Gastrocnemius medialis (tissue), 4 donors: ENCODE data around the gene APEH. TPM values are rescaled to one million over a fixed set of nuclear protein-coding genes. Genes with fewer than 3 reads are reported as not detected.

Experiments used
- ATAC-seq, 2 donors: fragments of 150-250 bp; one replicate each; pipeline ENCODE4 v1.9.1; 2016
- DNase-seq, 2 donors: peaks; one replicate each; pipeline ENCODE4 v3.0.0-alpha.2; 2019
- H3K27ac ChIP-seq, 4 donors: fragments of 200-600 bp; sonication (generic); 1 replicate in 1 of 4; 2 replicates in 3 of 4; pipeline ENCODE4 v1.5.1; 2016 to 2018; ENCODE audit warnings: mild to moderate bottlenecking in 2 of 4, moderate library complexity in 1 of 4
- H3K27me3 ChIP-seq, 3 donors: fragments of 200-600 bp; sonication (generic) in 2 of 3; 1 replicate in 1 of 3; 2 replicates in 2 of 3; pipeline versions ENCODE4 v1.5.1 to v1.6.0; 2016 to 2019; ENCODE audit warnings: mild to moderate bottlenecking in 1 of 3, moderate library complexity in 1 of 3
- H3K36me3 ChIP-seq, 2 donors: fragments of 200-600 bp; sonication (generic) in 1 of 2; one replicate each; pipeline ENCODE4 v1.5.1; 2017 to 2018
- H3K4me1 ChIP-seq, 2 donors: fragments of 200-600 bp; sonication (generic) in 1 of 2; one replicate each; pipeline ENCODE4 v1.5.1; 2016 to 2017; ENCODE audit warnings: mild to moderate bottlenecking in 2 of 2
- H3K4me3 ChIP-seq, 4 donors: fragments of 200-600 bp; sonication (generic) in 3 of 4; 1 replicate in 1 of 4; 2 replicates in 3 of 4; pipeline ENCODE4 v1.5.1; 2016 to 2019; ENCODE audit warnings: mild to moderate bottlenecking in 2 of 4
- H3K9me3 ChIP-seq, 3 donors: fragments of 200-600 bp; sonication (generic) in 2 of 3; 1 replicate in 1 of 3; 2 replicates in 2 of 3; pipeline ENCODE4 v1.5.1; 2016 to 2019
- CTCF ChIP-seq, 5 experiments: fragments of 450-650 bp in 3 of 5; fragments of 200-600 bp in 2 of 5; sonication (generic) in 2 of 5; IDR thresholded peaks in 4 of 5; conservative IDR thresholded peaks in 1 of 5; 1 replicate in 4 of 5; 2 replicates in 1 of 5; pipeline ENCODE4 v1.5.1; 2016 to 2019; ENCODE audit warnings: antibody characterized with exemption in 5 of 5, mild to moderate bottlenecking in 3 of 5, moderate library complexity in 3 of 5
- POLR2A ChIP-seq, 2 donors: fragments of 450-650 bp; IDR thresholded peaks; one replicate each; pipeline ENCODE4 v1.6.1; 2017; ENCODE audit warnings: antibody characterized with exemption in 2 of 2, mild to moderate bottlenecking in 2 of 2, moderate library complexity in 2 of 2
- in situ Hi-C, 4 donors: fragments of 200-750 bp; cut with MboI; loops; one replicate each; pipeline versions ENCODE4 v1.15.0 to v1.8.0; 2017; ENCODE audit warnings: low sequenced_read_pairs in 4 of 4
- intact Hi-C: fragments of 100-400 bp; cut with DNase I; formaldehyde crosslinking; loops from one replicate; pipeline ENCODE4 v1.15.1; 2023; ENCODE audit warnings: low total_unique reads
- total RNA-seq, 4 donors: library from RNA; depleted of rRNA; stranded (reverse); fragments of >200 nt; gene quantifications; one replicate each; pipeline versions ENCODE4 v1.1.0 to v1.2.3, GENCODE V29; 2016

APEH gene
- total RNA-seq, 4 donors from 2014 or later: 103 to 140 (median 108) TPM

DNA sequence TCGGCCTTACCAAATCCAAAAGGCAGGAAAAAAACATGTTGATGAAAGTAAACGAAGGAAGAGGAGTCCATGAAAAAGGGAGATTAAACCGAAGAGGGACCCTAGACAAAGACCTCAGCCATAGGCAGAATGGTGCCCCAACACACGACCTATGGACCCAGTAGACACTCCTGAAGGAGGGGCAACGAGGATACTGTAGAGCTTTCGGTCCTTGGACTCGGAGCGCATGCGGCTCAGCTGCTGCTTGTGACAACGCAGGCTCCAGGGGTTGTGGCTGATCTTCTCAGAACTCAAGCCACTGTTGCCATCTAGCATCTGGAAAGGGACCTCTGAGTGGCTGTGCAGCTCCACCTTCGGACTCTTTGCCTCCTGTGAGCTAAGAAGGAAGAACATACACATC, 58.4 kb downstream of the APEH start:
- intact Hi-C loops (no loop called here), in situ Hi-C loops (no loop called here)
- Histone ChIP-seq H3K27me3 (no peaks in the 10 kb centered on the region), H3K4me3 (no peak overlapping the region), H3K9me3 (no peaks in the 10 kb centered on the region), H3K27ac (no peak overlapping the region), H3K36me3 (peaks cover 0 to 62% of the 10 kb centered on the region in 2 donors), H3K4me1 (no peaks in the 10 kb centered on the region)
- DNase-seq (no peak), ATAC-seq (no peak)
- TF ChIP-seq CTCF (IDR thresholded peaks at IDR 0.05 in 4 of 5, conservative IDR thresholded peaks at IDR 0.05 in 1 of 5) (no peak), POLR2A (IDR thresholded peaks at IDR 0.05) (no peak)

GRCh38 chr3:49733551-49733950, 59.4 kb downstream of the APEH start:
- no peak for TF ChIP-seq CTCF (IDR thresholded peaks at IDR 0.05 in 4 of 5, conservative IDR thresholded peaks at IDR 0.05 in 1 of 5)
- TF ChIP-seq POLR2A (IDR thresholded peaks at IDR 0.05): no peak
- in situ Hi-C loops (no loop called here), intact Hi-C loops (no loop called here)
- Histone ChIP-seq H3K36me3 (peaks cover 0 to 67% of the 10 kb centered on the region in 2 donors), H3K9me3 (no peaks in the 10 kb centered on the region), H3K4me1 (no peaks in the 10 kb centered on the region), H3K4me3 (no peak overlapping the region), H3K27ac (no peak overlapping the region), H3K27me3 (no peaks in the 10 kb centered on the region)
- DNase-seq: no peak
- no peak for ATAC-seq

Other genes with a start within 250 kb of the APEH start
- gene NICN1, start 245.0 kb upstream of the APEH start, total RNA-seq: 1 to 10 TPM; 1.9 to 7.0 (median 3.8) TPM
- gene DAG1, start 204.1 kb upstream of the APEH start, total RNA-seq: 100 to 1,000 TPM in 3 of 4 donors, 10 to 100 TPM in 1; 95.0 to 177 (median 109) TPM
- gene BSN, start 119.9 kb upstream of the APEH start, total RNA-seq: under 1 TPM; 0.10 to 0.24 (median 0.21) TPM
- gene MST1, start 15.1 kb downstream of the APEH start, total RNA-seq: 1 to 10 TPM in 3 of 4 donors, under 1 TPM in 1; 0.10 to 4.8 (median 2.4) TPM
- 100 to 1,000 TPM in 3 of 4 donors, 10 to 100 TPM in 1; 82.8 to 132 (median 128) TPM for gene RNF123, start 15.2 kb downstream of the APEH start, total RNA-seq
- gene AMIGO3, start 45.3 kb downstream of the APEH start, total RNA-seq: under 1 TPM in 3 of 4 donors, not detected in 1; 0.10 to 0.76 (median 0.42) TPM
- 10 to 100 TPM; 14.2 to 26.1 (median 17.0) TPM for gene GMPPB, start 49.6 kb downstream of the APEH start, total RNA-seq
- gene IP6K1, start 112.2 kb downstream of the APEH start, total RNA-seq: 10 to 100 TPM; 13.5 to 22.2 (median 19.5) TPM
- not detected for gene CDHR4, start 125.5 kb downstream of the APEH start, total RNA-seq
- 10 to 100 TPM in 1 of 4 donors, 1 to 10 TPM in 2, not detected in 1; 1.1 to 10.9 (median 5.2) TPM for gene INKA1, start 128.9 kb downstream of the APEH start, total RNA-seq
- gene UBA7, start 139.6 kb downstream of the APEH start, total RNA-seq: 10 to 100 TPM in 1 of 4 donors, 1 to 10 TPM in 3; 3.5 to 16.1 (median 5.1) TPM
- 1 to 10 TPM in 3 of 4 donors, under 1 TPM in 1; 0.36 to 4.2 (median 1.1) TPM for gene TRAIP, start 182.2 kb downstream of the APEH start, total RNA-seq
- gene CAMKV, start 195.6 kb downstream of the APEH start, total RNA-seq: not detected
- under 1 TPM in 3 of 4 donors, not detected in 1; 0.40 to 0.81 (median 0.51) TPM for gene MST1R, start 229.5 kb downstream of the APEH start, total RNA-seq